HCEC 1CT (cell line): ENCODE measurements around the gene NUP210L.
"Not testable (repeated sequence)": the region's sequence is repeated elsewhere in the genome, so short reads cannot be mapped to it uniquely, and the experiment has no call there.

Experiments used
- DNase-seq: peaks from one replicate; pipeline ENCODE4 v3.0.0-alpha.2; 2017

The NUP210L gene

GRCh38 chr1:154094411-154094810, 60.5 kb downstream of the NUP210L start:
- no peak for DNase-seq

GRCh38 chr1:154093699-154094098, 61.2 kb downstream of the NUP210L start:
- DNase-seq = no peak

GRCh38 chr1:154091706-154092105, 63.2 kb downstream of the NUP210L start:
- DNase-seq = no peak

GRCh38 chr1:154087574-154087973, 67.3 kb downstream of the NUP210L start:
- DNase-seq = no peak

- not testable (repeated sequence) for DNase-seq
Measured at GRCh38 chr1:154083057-154083456, 71.8 kb downstream of the NUP210L start.

- DNase-seq = peak; percentile 27
Measured at GRCh38 chr1:154081386-154082126, 73.3 kb downstream of the NUP210L start.

GRCh38 chr1:154076413-154076812, 78.5 kb downstream of the NUP210L start:
- no peak for DNase-seq

- no peak for DNase-seq
Measured at GRCh38 chr1:154075746-154076145, 79.1 kb downstream of the NUP210L start.

GRCh38 chr1:154062309-154062708, 92.6 kb downstream of the NUP210L start:
- DNase-seq = no peak

GRCh38 chr1:154047436-154047835, 107.4 kb downstream of the NUP210L start:
- not testable (repeated sequence) for DNase-seq

- DNase-seq = not testable (repeated sequence)
Measured at GRCh38 chr1:154033697-154034096, 121.2 kb downstream of the NUP210L start.

- no peak for DNase-seq
Measured at GRCh38 chr1:154019940-154020339, 134.9 kb downstream of the NUP210L start.

- DNase-seq = no peak
Measured at GRCh38 chr1:154019269-154019668, 135.6 kb downstream of the NUP210L start.

- DNase-seq = peak; percentile 91
Measured at GRCh38 chr1:154014154-154014907, 140.5 kb downstream of the NUP210L start.

- DNase-seq = not testable (repeated sequence)
Measured at GRCh38 chr1:154012543-154012942, 142.3 kb downstream of the NUP210L start.

GRCh38 chr1:154012129-154012528, 142.7 kb downstream of the NUP210L start:
- no peak for DNase-seq

- DNase-seq = peak; percentile 90
Measured at GRCh38 chr1:154006136-154006535, 148.7 kb downstream of the NUP210L start.

GRCh38 chr1:154000420-154000819, 154.5 kb downstream of the NUP210L start:
- no peak for DNase-seq

GRCh38 chr1:153996882-153997281, 158.0 kb downstream of the NUP210L start:
- not testable (repeated sequence) for DNase-seq

- DNase-seq = no peak
Measured at GRCh38 chr1:153995640-153996039, 159.2 kb downstream of the NUP210L start.

GRCh38 chr1:153995202-153995601, 159.7 kb downstream of the NUP210L start:
- DNase-seq = no peak

- no peak for DNase-seq
Measured at GRCh38 chr1:153991806-153992205, 163.1 kb downstream of the NUP210L start.

GRCh38 chr1:153991151-153991630, 163.7 kb downstream of the NUP210L start:
- DNase-seq = no peak
